Colonic mucosa (tissue), 4 donors: ENCODE measurements around the gene NRDE2. TPM values are rescaled to one million over a fixed set of nuclear protein-coding genes. Genes with fewer than 3 reads are reported as not detected.

Experiments
- DNase-seq: peaks from one replicate; pipeline ENCODE4 v3.0.0-alpha.2; 2020
- H3K27ac ChIP-seq: fragments of 200-600 bp; one replicate; pipeline ENCODE4 v1.8.0; 2021
- H3K27me3 ChIP-seq: fragments of 200-600 bp; one replicate; pipeline ENCODE4 v1.8.0; 2021
- H3K36me3 ChIP-seq: fragments of 200-600 bp; one replicate; pipeline ENCODE4 v1.8.0; 2021
- H3K4me1 ChIP-seq: fragments of 200-600 bp; one replicate; pipeline ENCODE4 v1.8.0; 2021; ENCODE audit warnings: mild to moderate bottlenecking
- H3K4me3 ChIP-seq: fragments of 200-600 bp; one replicate; pipeline ENCODE4 v1.8.0; 2021
- H3K9ac ChIP-seq, 2 donors: one replicate each; pipeline ENCODE4 v1.7.0; 2013; ENCODE audit warnings: control low read depth in 2 of 2, low read depth in 2 of 2, low read length in 2 of 2
- H3K9me3 ChIP-seq: fragments of 200-600 bp; one replicate; pipeline ENCODE4 v1.8.0; 2021
- CTCF ChIP-seq: fragments of 200-600 bp; IDR thresholded peaks from one replicate; pipeline ENCODE4 v1.8.0; 2022; ENCODE audit warnings: antibody characterized with exemption, mild to moderate bottlenecking
- intact Hi-C: fragments of 100-400 bp; cut with DNase I; formaldehyde crosslinking; loops from one replicate; pipeline ENCODE4 v1.14.1; 2022
- total RNA-seq, 2 donors: library from RNA; stranded (reverse); fragmentation: NEBNext Ultra II Directional in 1 of 2; extraction: Animal tissue kit (Norgen Biotek cat#: 25700) in 1 of 2; gene quantifications; one replicate each; pipeline ENCODE4 v1.2.1, GENCODE V29; 2021
- donor health status: healthy.
- donor health status: DM: no; HTN: no; CAD: no.
- donor health status: DM: no; HTN: no; CAD: no.

The NRDE2 gene
- total RNA-seq = 10 to 100 TPM; 14.7 to 22.1 TPM

- TF ChIP-seq CTCF = no peak
- no peaks in the 10 kb centered on the region for H3K9me3 ChIP-seq
- H3K27me3 ChIP-seq = no peaks in the 10 kb centered on the region
- H3K4me1 ChIP-seq = no peaks in the 10 kb centered on the region
- H3K9ac ChIP-seq = peak within 1 kb of the TSS; percentile 32 to 84
- intact Hi-C loops = no loop called here
- H3K27ac ChIP-seq = peak within 1 kb of the TSS; percentile 80
- DNase-seq = peak; percentile 100
- H3K36me3 ChIP-seq = no peaks in the 10 kb centered on the region
- H3K4me3 ChIP-seq = peak within 1 kb of the TSS; percentile 51
These were observed at the start of gene NRDE2 for GRCh38 chr14:90331497-90332270. TSS of gene NRDE2 (minus strand) at chr14:90331941. CDS start at chr14:90331904, 37 bp downstream.

- Histone ChIP-seq H3K36me3 (no peaks in the 10 kb centered on the region), H3K27me3 (no peaks in the 10 kb centered on the region), H3K9me3 (no peaks in the 10 kb centered on the region), H3K9ac (peak overlapping the region in 1 of 2 donors; percentile 76), H3K27ac (peak overlapping the region; percentile 99), H3K4me1 (peaks cover 19% of the 10 kb centered on the region), H3K4me3 (peak overlapping the region; percentile 5)
- intact Hi-C loops = loop anchor here (10.0 kb wide), 1 partner anchor 374 kb away; no protein-coding TSS in a partner anchor
- no peak for TF ChIP-seq CTCF
- peak; percentile 61 for DNase-seq
These were observed 49.5 kb upstream of the NRDE2 start for GRCh38 chr14:90381011-90381786.

DNA sequence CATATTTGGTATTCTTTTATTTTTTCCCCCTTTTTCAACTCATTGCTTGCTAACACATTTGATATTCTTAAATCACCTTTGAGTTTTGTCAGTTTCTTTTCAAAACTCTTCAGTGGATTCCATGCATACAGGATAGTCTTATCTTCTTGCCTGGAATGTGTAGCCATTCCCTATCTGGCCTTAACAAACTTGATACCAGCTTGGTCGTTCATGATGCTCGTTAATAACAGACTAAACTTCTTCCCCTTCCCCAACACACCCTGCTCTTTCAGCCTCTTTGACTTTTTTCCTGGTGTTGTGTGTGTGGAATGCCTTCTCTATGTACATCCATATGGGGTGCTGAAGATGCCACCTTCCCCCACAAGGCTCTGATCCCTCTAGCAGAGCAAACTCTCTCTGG, 47.4 kb upstream of the NRDE2 start:
- intact Hi-C loops = no loop called here
- TF ChIP-seq CTCF = no peak
- no peak for DNase-seq
- H3K36me3 ChIP-seq = no peaks in the 10 kb centered on the region
- H3K4me1 ChIP-seq = peaks cover 11% of the 10 kb centered on the region
- no peaks in the 10 kb centered on the region for H3K27me3 ChIP-seq
- H3K9me3 ChIP-seq = no peaks in the 10 kb centered on the region
- no peak overlapping the region for H3K9ac ChIP-seq
- H3K4me3 ChIP-seq = no peak overlapping the region
- no peak overlapping the region for H3K27ac ChIP-seq

DNA sequence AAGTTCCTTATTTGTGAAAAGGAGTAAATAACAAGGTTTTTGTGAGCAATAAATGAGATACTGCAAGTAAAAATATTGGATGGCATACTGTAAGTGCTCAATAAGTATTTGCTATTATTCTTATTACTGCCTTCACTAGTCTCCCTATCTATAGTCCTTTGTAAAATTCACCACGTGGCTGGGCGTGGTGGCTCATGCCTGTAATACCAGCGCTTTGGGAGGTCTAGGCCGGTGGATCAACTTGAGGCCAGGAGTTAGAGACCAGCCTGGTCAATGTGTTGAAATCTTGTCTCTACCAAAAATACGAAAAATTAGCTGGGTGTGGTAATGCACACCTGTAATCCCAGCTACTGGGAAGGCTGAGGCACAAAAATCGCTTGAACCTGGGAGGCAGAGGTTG, 46.5 kb upstream of the NRDE2 start:
- Histone ChIP-seq H3K36me3 (no peaks in the 10 kb centered on the region), H3K4me3 (no peak overlapping the region), H3K9me3 (no peaks in the 10 kb centered on the region), H3K9ac (no peak overlapping the region), H3K4me1 (peaks cover 11% of the 10 kb centered on the region), H3K27ac (no peak overlapping the region), H3K27me3 (no peaks in the 10 kb centered on the region)
- no peak for TF ChIP-seq CTCF
- intact Hi-C loops = no loop called here
- DNase-seq = no peak

DNA sequence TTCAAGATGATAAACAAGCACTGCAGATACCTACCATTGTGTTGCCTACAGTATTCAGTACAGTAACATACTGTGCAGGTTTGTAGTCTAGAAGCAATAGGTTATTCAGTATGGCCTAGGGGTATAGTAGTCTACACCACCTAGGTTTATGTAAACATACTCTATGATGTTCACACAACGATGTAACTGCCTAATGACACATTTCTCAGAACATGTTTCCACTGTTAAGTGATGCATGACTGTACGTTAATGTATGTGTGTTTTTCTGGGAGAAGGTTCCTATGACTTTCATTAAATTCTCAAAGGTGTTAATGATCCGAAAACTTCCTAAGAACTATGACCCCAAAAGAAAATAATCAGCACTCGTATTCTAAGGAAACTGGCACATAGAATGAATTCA, 44.2 kb upstream of the NRDE2 start:
- Histone ChIP-seq H3K4me3 (no peak overlapping the region), H3K27ac (no peak overlapping the region), H3K9ac (no peak overlapping the region), H3K9me3 (no peaks in the 10 kb centered on the region), H3K4me1 (peaks cover 1% of the 10 kb centered on the region), H3K36me3 (no peaks in the 10 kb centered on the region), H3K27me3 (no peaks in the 10 kb centered on the region)
- intact Hi-C loops = no loop called here
- no peak for DNase-seq
- no peak for TF ChIP-seq CTCF
